ENCODE results near the gene UNC93A. TPM values are rescaled to one million over a fixed set of nuclear protein-coding genes. Genes with fewer than 3 reads are reported as not detected.
"Not testable (repeated sequence)": the region's sequence is repeated elsewhere in the genome, so short reads cannot be mapped to it uniquely, and the experiment has no call there.

Gene UNC93A
- polyA plus RNA-seq, 10 donors, result not detected

DNA sequence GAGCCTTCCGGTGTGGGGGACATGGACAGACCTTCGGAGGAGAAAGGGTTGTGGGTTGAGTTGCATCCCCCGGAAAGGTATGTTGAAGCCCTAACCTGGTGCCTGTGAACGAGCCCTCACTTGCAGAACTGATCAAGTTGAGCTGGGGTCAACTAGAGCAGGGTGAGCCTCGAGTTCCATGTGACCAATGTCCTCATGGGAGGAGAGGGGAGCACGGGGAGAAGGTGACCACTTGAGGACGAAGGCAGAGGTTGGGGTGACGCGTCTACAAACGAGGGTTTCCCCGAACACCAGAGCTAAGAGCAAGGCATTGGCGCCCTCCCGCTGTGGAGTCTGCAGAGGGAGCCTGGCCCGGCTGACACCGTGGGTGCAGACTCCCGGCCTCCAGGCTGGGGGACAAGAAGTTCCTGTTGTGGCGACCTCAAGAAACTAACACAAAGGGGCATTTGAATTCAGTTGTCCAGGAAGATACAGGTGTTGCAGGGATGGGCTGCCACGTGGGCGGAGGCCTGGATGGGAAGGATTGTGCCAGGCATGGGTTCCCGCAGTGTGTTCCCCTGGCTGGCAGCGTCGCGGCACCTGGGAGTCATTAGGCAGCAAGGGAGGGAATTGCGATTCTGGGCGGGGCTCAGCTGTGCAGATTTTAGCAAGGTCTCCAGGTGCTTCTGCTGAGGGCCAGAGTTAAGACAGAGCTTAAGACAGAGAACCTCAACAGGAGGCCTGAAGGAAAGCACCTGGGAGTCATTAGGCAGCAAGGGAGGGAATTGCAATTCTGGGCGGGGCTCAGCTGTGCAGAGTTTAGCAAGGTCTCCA, 20.4 kb upstream of the UNC93A start:
- no peak for DNase-seq

DNA sequence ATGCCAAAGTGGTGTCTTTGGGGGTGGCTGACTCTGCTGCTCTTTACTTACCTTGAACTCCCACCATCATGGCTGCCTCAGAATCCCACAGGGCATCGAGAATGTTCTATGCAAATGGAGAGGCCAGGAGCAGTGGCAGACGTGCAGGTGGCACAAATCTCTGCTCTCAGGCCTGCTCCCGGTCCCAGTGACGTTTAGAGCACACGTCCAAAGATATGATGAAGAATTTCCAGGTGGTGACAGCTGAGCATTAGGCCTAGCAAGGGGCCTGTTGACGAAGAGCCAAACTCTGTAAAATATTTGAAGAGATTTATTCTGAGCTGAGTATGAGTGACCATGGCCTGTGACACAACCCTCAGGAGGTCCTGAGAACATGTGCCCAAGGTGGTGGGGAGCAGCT, 19.0 kb upstream of the UNC93A start:
- DNase-seq, result no peak

DNA sequence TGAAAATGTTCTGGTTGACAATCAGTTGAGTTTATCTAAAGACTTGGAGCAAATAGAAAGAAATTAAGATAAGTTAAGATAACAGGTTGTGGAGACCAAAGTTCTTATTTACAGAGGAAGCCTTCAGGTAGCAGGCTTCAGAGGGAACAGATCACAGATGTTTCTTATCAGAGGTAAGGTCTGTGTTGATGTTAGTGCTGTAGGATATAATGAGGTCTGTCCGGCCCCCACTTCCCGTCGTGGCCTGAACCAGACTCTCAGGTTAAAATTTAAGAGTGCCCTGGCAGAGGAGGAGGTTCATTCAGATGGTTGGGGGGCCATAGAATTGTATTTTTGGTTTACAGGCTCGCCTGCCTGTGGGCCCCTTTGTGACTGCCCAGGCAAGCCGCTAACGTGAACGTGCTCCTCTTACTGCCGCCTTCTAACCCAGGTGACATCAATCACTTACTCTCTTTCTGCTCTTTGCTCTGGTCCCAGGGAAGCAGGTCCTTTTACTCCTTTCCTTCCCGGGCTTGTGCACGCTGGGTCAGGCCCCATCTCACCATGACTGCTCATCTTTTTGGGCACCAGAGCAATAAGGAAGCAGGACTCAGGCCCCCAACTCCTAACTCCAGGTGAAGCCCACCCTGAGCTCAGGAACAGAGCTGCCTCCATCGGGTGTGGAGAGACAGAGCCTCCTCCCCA, 18.3 kb upstream of the UNC93A start:
- DNase-seq, result no peak

DNA sequence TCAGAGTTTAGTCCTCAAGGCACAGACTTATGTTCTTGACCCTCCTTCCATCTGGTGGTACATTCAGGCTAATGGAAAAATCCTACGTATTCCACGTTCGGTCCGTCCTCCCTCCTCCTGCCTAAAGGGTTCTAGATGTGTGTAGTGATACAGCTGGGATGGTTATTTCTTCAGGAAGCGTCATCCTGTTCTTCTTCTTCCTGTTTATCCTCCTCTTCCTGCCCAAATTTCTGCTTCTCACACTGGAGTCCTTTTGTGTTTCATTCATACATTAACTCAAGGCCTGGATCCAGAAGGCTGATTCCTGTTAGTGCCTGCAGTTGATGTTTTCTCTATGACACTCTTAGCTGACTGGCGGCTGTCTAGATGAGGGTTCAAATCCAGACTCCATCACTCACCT, 16.8 kb upstream of the UNC93A start:
- no peak for DNase-seq

DNA sequence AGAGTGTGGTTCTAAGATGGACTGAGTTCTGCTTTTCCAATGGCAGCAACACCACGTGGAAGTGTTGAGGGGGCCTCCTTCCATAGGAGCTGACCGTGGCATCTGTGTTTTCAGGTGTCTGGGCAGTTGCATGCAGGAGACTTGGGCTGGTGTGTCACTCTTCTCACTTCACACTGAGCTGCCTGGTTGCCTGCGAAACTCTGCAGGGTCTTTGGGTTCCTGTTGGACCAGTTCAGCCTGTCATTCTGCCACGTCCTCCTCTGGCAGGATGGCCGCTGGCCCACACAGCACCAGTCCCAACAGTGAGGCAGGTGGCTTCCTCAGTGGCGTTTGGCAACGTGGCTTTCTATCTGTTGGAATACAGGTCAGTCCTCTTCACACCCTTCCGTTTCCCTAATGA, 16.1 kb upstream of the UNC93A start:
- DNase-seq, result no peak

DNA sequence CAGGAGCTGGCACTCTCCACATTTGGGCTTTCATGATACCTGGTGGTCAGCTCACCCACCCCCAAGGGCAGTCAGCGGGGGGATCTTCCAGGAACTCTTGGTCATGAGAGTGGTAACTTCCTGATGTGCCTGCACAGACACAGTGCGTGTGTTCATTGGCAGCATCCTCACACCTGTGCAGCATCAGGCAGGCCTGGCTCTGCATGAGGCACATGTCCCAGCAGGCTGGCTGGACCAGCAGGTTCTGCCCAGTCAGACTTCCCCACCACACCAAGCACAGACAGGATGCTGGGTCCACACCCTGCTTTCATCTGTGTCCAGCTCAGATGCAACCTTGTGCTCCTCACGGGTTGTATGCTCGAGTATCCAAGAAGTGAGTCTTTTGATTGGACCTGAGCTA, 15.7 kb upstream of the UNC93A start:
- DNase-seq, result no peak

DNA sequence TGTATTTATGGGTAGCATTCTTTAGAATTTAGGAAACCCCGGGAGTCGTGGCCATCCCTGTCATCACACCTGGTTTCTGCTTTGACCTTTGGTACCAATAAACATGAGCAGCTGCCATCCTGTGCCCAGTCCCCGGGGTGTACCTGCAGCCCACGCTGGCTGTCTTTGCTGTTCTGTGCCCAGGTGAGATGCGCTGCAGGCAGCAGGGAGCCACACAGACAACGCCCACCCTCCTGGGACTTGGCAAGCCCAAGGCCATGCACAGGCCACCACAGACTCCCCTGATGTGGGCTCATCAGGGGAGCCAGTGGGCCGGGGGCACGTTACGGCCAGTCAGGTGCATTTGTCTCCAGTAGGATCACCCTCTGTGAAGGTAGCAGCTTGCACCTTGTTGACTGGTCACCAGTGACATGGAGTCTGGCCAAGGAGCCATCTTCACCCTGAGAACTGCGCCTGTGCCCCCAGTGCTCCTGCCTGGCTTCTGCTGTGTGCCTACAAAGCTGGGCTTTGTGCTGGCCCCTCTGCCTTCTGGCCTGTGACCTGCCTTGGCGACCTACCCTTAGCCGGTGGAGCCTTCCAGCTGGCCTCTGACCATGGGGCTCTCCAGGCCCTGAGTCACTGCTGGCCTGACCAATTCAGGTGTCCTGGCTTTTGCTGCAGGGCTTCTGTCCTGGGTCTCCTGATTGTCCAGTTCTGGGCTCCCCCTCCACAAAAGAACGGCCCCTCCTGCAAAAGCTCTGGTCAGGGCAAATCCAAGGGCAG, 14.2 kb upstream of the UNC93A start:
- no peak for DNase-seq

DNA sequence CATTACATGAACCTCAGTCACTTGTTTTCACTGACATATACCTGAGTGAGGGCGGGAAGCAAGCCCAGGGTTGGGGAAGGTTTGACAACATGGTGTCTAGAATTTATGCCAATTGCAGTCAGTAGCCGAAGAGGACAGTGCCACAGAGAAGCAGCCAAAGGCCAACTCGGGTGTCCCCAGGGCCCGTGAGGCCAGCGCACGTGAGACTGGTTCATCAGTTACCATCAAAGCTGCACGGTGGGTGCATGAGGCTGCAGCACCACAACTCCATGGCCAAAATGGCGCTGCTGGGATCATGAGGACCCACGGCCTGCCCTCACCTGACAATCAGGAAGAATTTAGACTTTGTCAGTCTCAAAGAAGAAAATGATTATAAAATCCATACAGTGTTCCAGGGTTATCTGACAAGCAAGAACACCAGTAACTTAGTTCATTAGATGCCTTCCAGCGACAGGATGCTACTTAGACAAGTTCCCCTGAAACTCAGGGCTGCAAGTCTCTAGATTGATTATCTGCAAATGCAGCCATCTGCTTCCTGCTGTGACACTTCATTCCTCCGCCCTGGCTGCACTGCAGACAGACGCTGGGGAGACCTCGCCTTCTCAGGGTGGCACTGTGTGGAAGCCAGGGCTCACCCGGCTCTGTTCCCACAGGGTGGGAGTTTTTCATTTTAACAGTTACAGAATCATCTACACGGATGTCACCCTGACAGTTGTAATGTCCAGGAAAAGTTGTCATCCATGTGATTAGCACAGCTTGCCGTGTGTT, 12.8 kb upstream of the UNC93A start:
- DNase-seq, result not testable (repeated sequence)

DNA sequence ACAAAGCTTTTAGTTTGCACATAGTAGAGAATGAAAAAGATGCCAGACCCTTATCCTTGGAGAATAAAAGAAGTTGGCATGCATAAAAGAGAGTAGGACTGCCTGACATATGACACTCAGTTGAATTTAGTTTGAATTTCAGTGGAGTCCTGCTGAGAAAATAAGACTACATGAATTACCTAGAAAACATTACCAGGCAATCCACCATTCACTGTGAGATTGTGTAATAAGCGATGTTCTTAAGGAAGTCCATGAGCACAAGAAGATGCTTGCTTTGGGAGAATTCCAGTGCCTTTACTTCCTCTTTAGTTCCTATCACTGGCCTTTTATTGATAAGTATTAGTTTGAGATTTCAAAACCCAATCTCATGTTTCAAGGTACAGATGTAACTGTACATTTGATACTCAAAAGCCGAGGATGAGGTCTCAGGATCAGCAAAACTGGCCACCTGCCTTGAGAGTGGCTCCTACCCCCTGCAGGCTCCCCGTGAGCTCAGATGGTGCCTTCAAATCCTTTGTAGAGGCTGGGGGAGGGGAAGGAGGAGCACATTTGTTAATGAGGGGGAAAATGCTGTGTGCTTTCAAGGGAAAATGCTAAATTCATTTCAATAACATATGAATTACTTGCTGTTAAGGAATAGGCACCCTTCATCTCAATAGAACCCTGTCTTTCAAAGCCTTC, 11.2 kb upstream of the UNC93A start:
- no peak for DNase-seq

DNA sequence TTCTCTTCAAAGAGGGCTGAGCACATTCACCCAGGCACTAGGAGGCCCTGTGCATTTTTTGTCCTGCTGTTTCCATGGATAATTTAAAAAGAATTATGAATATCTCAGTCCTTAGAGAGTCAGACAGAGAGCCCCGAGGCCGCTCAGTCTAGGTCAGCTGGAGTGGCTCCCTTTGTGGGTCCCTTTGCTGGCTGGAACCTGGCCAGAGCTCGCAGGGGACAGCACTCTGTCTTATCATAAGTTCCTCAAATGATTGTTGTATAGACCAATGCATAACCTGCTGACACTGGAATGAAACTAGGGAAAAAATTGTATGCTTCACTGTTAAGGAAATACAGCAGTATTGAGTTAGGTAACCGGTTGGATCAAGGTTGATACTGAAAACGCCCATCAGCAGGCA, 10.6 kb upstream of the UNC93A start:
- not testable (repeated sequence) for DNase-seq

DNA sequence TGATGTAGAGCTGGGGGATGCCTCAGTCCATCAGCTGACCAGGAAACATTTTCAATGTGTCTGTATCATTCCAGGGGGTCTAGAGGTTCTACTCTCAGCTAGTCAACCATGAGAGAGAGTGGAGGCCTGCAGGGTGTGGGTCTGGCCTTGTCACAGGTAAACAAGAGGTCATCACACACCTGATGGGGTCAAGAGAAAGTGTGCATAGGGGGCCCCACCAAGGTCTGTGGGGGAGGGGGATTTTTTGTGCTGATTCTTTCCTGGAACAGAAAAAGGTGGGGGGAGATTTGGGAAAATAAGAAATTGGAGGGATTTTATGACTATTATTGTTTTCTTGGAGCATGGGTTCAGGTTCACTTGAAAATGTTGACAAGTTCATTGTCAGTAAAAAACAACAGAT, 8.9 kb upstream of the UNC93A start:
- no peak for DNase-seq

DNA sequence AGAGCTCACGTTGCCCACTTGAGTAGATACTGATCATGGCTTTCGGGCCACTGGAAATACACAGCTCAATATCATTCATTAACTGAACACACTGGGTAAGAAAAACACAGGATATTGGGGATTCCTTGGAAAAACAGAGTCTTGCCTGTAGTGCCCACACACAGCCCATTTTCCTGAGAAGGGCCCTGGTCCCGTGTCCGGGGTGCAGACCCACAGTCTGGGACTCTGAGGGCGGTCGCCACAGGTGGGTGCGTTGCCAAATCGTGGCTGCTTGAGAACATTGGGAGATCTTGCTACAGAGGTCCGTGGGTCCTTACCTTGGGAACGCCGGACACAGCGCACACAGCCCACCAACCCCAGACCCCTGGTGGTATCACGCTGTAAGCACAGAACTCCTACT, 6.5 kb upstream of the UNC93A start:
- DNase-seq, result not testable (repeated sequence)

DNA sequence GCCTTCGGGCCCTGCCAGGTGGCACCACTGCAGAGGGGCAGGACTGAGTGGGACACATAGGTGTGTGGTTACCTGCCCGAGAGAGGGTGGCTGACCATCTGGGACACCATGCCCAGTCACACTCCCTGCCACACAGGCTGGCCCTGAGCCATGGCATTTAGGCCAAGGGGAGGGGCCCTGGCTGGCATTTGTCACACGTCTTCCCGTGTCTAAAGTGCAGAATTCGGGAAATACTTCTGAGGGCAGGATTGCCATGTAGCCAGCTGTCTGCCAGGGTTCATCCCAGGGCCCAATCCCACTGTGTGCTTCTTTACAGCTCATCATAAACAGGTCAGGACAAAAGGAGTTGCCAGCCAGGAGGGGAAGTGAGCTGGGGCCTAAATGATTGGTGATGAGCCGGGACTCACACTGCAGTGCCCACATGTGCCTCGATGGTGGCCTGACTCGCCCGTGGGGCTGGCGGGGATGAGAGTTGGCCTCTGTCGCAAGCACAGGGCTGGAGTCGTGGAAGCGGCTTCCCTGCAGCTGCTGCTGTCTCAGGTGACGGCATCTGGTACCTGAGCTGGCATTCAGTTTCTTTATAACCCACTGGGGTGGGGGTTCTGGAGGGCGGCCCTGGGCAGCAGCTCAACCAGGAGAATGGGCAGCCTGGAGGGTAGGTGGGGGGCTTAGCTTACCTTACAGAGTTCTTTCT, 5.9 kb upstream of the UNC93A start:
- no peak for DNase-seq

DNA sequence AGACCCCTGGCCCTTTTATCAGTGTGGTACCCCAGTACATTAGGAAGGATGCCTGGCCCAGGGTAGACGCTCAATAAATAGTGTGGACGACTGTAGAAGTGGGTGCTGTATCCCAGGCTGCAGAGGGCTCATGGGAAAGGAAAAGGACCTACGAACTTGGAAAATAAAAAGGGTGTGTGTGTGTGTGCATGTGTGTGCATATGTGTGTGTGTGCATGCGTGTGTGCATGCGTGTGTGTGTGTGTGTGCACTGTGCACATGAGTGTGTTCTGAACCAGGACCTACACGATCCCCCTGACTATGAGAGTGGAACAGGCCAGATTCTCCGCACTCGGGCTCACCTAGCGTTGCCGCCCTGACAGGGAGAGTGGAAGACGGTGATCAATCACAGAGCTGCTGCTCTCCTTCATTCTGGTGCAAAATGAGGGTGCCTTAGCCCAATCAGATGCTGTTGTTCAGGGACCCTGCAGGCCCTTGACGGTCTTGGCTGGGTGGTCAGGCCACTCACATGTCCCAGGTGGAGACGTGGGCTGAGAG, 3.5 kb upstream of the UNC93A start:
- no peak for DNase-seq

DNA sequence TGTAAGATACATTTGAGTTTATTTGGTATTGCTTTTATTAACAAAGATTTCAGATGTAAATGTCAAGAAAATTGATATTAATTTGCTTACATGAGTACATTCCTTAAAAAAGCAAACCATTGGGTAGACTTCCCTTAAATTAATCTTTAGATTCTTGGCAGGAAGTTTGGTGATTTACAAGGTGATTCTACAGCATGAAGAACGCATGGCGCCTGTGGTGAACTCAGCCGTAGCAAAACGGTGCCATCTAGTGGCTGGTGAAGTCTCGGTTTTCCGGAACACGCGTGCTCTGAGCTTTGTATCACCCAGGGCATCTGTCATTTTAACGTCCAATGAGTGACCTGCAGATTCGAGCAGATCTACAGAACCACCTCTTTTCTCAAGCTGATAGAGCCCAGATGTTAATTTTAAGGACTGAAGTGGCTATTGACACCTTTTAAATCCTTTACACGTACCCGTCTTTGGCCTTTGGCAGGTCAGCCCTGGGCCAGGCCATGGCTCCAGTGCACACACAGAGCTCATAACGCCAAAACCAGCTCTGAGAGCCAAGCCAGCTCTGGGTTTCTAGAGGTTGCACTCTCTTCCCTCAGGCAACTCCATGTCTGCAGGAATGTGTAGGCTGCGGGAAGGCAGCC, 2.4 kb upstream of the UNC93A start:
- DNase-seq, result peak; percentile 4 to 34 (median 6)

DNA sequence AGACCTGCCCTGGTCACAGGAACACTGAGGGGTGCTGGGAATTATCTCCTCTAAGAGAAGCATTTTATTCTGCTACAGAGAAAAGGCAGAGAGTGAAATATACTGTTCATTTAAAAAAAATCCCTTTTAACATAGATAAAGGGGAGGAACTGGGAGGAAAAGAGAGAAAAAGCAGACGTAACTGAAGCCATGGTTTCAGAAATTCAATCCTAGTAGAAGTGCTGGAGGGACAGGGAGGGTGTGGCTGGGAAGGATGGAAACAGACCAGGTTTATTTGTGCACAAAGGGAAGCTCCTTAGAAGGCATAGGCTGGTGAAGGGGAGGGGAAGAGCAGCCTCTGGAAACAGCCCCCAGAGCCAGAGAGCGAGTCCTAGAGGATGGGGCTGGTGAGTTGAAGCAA, 1.8 kb upstream of the UNC93A start:
- not testable (repeated sequence) for DNase-seq

DNA sequence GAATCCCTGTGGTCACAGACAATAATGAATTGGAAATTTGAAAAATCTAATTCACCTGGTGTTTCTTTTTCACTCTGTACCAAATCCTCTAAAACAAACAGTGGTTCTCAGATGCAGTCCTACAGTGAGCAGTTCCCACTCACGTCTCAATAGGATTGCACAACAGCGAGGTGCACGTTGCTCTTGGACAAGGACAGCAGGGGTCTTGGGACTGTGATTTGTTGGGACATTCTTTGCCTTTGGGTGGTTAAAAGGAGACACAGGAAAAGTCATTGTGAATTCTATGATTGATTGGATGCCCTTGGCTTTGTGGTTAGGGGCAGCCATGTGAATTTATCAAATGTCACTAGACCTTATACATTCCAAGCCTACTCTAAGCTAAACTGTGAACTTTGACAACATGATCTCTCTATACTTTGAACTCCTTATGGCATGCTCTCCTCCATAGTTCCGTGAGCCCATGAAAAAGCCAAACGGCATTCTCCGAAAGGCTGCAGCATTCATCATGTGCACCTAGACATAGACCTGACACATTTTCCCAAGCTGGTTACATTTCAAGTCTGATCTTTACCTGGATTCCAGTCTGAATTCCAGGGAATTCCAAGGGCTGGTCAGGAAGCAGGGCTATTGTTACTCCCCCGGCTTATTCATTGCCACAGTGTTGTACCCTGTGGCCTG, 647 bp downstream of the UNC93A start:
- DNase-seq, result no peak

DNA sequence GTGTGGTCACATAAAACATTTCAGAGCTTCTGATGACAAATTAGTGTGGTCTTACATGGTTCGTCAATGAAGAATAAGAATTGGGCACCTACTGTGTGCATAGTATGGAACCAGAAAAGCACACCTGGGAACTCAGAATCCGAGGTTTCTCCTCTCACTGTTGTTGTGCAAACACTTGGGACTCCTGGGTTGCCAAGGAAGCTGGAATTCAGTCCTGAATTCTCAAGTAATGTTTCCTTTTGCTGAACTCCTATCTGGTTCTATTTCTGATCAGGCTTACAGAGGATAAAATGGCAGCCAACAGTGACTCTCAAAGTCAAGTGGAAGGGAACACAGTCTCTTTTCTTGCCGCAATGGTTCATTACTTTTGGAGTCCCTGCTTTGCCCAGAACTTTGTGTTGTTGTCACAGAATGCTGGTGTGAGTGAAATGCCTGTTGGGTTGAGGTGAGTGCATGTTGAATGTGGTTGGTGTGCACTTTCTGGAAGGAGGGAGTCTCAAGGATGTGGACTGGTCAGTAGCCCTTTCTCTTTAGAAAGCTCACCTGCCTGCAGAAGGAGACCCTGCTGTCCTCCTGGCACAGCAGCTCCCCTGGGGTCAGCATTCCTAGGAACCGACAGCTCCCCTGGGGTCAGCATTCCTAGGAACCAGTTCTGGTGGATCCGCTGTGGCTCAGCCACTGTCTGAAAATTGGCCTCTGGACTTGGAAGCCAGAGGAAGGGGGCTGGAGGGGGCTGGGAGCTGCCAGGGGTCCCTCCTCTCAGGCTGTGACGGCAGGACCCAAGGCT, 1.4 kb downstream of the UNC93A start:
- no peak for DNase-seq
